ENCODE measurements around the gene ARX.

DNA sequence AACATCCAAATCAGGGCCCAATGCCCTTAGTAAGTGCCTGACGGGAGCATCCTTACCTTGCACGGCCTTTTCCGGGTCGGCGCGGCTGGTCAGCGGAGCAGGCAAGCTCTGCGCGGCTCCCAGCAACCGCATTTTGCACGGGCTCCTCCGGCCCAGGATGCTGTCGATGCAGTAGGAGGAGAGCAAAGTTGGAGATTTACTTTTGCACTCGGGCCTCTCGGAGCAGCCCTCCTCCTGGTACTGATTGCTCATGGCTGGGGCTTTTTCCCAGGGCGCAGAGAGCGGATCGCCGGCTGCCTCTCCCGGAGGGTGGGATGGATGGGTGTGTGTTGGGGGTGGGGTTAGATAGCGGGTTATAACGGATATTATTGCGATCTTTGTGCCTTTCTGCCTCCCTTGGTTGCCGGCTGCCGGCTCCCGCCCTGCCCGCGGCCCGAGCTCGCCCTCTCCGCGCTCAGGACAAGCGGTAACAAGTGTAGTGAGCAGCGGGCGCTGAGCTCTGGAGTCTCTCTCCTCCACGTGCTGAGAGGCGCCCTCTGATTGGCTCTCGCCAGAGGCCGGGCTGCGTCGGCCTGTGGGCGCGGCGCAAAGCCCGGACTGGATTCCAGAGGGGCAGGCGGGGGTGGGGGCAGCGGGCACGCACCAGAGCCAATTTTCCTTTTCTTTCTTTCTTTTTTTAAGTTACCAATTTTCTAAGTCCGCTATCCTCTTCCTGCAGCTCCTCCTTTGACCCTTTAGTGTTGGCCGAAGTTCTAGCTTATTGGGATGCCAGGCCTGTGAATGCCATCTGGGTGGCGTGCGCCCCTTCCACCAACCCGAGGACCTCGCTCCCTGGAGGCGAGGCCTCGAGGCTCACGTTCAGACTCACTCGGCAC lies at the start of gene ARX:
- TF ChIP-seq POLR2A (IDR thresholded peaks at IDR 0.05): no peak
- TF ChIP-seq, protein P1, sequence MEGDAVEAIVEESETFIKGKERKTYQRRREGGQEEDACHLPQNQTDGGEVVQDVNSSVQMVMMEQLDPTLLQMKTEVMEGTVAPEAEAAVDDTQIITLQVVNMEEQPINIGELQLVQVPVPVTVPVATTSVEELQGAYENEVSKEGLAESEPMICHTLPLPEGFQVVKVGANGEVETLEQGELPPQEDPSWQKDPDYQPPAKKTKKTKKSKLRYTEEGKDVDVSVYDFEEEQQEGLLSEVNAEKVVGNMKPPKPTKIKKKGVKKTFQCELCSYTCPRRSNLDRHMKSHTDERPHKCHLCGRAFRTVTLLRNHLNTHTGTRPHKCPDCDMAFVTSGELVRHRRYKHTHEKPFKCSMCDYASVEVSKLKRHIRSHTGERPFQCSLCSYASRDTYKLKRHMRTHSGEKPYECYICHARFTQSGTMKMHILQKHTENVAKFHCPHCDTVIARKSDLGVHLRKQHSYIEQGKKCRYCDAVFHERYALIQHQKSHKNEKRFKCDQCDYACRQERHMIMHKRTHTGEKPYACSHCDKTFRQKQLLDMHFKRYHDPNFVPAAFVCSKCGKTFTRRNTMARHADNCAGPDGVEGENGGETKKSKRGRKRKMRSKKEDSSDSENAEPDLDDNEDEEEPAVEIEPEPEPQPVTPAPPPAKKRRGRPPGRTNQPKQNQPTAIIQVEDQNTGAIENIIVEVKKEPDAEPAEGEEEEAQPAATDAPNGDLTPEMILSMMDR (IDR thresholded peaks at IDR 0.05): no peak
